HG03280 (cell line): ENCODE data around the gene PIGC.
A peak's percentile ranks its signal among the peaks of the same experiment; 100 is the strongest.

Experiments used
- ATAC-seq: cut with Tn5 transposase; IDR thresholded peaks from one replicate; pipeline ENCODE4 v1.9.1; 2021; ENCODE audit warnings: mild to moderate bottlenecking, moderate library complexity; ENCODE audit not compliant: unreplicated experiment

The PIGC gene

GRCh38 chr1:172443666-172444453 is at the start of gene PIGC:
Gene PIGC, minus strand, starts transcription at chr1:172444069. Its CDS starts 1,447 bp downstream, at chr1:172442622.
- ATAC-seq: peak; percentile 100

- no peak for ATAC-seq
These were observed 48.6 kb upstream of the PIGC start for GRCh38 chr1:172492421-172492820.

GRCh38 chr1:172489847-172490246 is 46.0 kb upstream of the PIGC start:
- ATAC-seq: no peak

GRCh38 chr1:172488393-172488792 is 44.5 kb upstream of the PIGC start:
- no peak for ATAC-seq

- no peak for ATAC-seq
These were observed 43.7 kb upstream of the PIGC start for GRCh38 chr1:172487550-172487949.

GRCh38 chr1:172486805-172487454 is 43.1 kb upstream of the PIGC start:
- no peak for ATAC-seq

- no peak for ATAC-seq
These were observed 41.8 kb upstream of the PIGC start for GRCh38 chr1:172485626-172486025.

- no peak for ATAC-seq
These were observed 40.4 kb upstream of the PIGC start for GRCh38 chr1:172484252-172484651.

- no peak for ATAC-seq
These were observed 39.6 kb upstream of the PIGC start for GRCh38 chr1:172483448-172483847.

- ATAC-seq: no peak
These were observed 38.2 kb upstream of the PIGC start for GRCh38 chr1:172482044-172482443.

- ATAC-seq: no peak
These were observed 36.6 kb upstream of the PIGC start for GRCh38 chr1:172480431-172480830.

GRCh38 chr1:172478485-172478884 is 34.6 kb upstream of the PIGC start:
- no peak for ATAC-seq

GRCh38 chr1:172477741-172478140 is 33.9 kb upstream of the PIGC start:
- ATAC-seq: no peak

GRCh38 chr1:172477216-172477615 is 33.3 kb upstream of the PIGC start:
- no peak for ATAC-seq

GRCh38 chr1:172476218-172476811 is 32.4 kb upstream of the PIGC start:
- no peak for ATAC-seq

GRCh38 chr1:172473842-172474241 is 30.0 kb upstream of the PIGC start:
- no peak for ATAC-seq

- ATAC-seq: no peak
These were observed 29.4 kb upstream of the PIGC start for GRCh38 chr1:172473302-172473701.

- ATAC-seq: no peak
These were observed 28.6 kb upstream of the PIGC start for GRCh38 chr1:172472495-172472894.

- ATAC-seq: no peak
These were observed 27.8 kb upstream of the PIGC start for GRCh38 chr1:172471666-172472065.

GRCh38 chr1:172470149-172470548 is 26.3 kb upstream of the PIGC start:
- no peak for ATAC-seq

- no peak for ATAC-seq
These were observed 25.8 kb upstream of the PIGC start for GRCh38 chr1:172469717-172470116.

- ATAC-seq: no peak
These were observed 24.4 kb upstream of the PIGC start for GRCh38 chr1:172468296-172468695.
